Stimulated activated CD4-positive, alpha-beta T cell treated with anti-CD3 and anti-CD28 coated beads, Interleukin-4, amount 100 ng/mL, for 4 hours (primary cell): ENCODE data around the gene TGFB3.

ENCODE experiments used
- DNase-seq, 2 experiments: peaks; one replicate each; pipeline ENCODE4 v3.0.0-alpha.2; 2020

Gene TGFB3

GRCh38 chr14:75985618-75986438 lies 4.0 kb upstream of the TGFB3 start, which contains the start of gene IFT43:
Gene IFT43 (plus strand): TSS chr14:75985763. CDS start chr14:75985787, 24 bp downstream.
- DNase-seq: peak; percentile 86 to 89

DNA sequence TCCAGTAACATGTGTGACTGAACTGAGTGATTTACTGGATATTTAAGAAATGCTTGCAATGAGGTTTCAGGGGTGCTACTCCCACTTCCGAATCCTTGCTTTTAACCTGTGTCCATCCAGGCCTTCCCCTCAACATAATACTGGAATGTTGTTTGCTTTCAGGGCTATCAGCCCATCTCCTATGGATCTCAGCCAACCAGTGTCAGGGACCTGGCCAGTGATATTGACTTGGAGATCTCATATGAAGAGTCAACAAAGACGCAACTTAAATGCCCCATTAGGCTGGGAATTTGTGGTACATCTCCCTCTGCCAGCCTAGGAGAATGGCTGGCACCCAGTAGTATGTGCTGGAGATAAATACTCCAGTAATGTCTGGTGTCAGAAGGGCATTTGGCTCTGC lies 2.9 kb upstream of the TGFB3 start:
- DNase-seq: no peak

DNA sequence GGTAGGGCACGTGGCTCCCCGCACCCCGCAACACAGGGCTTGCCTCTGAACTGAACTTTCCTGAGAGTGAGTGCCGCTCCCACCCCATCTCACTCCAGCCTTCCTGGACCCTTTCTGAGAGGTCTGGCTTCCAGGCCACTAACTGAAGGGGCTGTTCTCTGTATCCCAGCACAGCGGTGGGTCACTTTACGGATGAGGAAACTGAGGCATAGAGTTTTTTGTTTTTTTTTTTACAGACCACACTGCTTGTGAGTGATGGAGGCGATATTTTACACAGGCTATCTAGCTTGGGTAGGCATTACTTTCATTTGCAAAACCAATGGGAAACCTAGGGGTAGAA lies 1.2 kb upstream of the TGFB3 start:
- no peak for DNase-seq

DNA sequence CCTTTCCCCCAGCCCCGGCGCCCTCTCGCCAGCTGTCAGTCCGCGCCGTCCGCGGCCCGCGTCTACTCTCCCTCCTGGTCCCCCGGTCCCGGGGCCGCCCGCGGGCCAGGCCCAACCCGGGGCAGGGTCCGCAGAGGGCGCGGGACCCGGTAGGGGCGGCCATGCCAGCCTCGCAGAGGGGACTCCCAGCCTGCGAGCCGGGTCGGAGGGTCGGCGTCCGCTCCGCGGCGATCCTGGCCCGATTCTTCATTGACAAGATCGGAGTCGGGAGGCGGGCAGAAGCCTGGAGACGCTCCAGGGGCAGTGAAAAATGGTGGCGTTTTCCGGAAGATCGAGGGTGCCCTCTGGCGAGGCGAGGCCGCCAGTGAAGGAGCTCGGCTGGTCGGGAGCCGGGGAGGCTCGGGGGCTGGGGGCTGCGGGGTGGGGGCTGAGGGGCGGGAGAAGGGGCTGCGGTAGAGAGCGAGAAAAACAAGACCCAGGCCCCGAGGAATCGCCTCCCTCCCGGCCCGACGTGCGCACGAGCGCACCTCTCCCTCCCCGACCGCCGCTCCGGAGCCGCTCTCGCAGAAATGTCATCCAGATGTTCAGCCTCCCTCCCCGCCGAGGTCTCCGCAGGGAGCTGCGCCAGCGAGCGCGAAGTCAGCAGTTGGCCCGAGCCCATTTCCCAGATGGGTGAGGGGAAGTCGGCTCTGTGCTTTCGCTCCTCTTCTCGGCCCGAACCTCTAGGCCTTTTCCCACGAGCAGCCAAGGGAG lies 647 bp upstream of the TGFB3 start:
- peak; percentile 68 to 70 for DNase-seq

DNA sequence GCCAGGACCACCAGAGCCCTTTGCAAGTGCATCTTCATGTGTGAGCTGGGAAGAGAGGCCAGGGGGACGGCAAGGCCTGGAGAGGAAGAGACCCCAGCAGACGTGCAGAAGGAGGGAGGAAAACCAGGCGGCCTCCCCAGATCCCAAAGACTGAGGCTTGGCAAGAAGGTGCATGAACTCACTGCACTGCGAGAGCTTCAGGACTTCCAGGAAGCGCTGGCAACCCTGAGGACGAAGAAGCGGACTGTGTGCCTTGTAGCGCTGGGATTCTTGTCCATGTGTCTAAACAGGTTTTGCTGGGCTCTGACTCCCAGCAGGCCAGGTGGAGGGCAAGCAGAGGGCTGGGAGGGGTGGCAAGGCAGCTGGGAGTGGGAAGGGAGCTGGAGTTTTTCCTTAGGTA lies 939 bp downstream of the TGFB3 start:
- no peak for DNase-seq

DNA sequence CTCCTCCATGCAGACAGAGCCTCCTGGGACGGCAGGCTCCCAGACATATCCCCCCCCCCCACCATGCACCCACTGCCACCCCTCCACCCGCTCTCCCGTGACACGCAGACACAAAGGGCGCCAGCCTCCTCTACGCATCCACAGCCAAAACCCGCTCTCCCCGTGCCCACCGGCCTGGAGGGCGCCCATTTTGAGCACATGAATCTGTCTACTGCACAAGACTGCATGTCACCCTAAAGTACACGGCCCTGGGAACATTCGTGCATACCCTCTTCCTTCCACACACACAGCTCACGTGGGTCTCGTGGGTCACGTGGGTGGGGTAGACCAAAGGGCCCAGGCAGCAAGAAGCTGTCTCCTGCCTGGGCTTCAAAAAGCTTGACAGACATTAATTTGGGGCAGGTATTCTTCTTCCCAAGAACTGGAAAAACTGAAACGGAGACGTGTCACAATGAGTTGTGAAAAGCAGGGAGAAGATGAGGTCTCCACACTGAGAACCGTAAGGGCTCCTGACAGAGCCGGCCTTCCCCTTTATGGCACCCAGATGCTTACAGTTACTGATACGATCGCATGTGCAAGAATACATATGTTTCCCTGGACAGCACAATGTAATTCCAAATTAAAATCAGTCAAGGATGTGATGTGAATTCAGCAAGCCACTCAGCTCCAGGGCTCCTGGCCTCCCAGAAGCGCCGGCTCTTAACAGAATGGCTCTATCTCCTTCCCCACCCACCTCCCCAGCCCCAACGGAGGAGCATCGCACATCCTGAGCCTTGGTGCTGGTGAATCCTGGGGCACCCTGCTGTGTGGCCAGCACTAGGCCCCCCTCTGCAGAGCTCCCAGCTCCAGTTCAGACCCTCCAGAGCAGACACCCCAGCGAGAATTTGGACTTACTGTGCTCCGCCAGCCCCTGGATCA lies 1.9 kb downstream of the TGFB3 start:
- no peak for DNase-seq

DNA sequence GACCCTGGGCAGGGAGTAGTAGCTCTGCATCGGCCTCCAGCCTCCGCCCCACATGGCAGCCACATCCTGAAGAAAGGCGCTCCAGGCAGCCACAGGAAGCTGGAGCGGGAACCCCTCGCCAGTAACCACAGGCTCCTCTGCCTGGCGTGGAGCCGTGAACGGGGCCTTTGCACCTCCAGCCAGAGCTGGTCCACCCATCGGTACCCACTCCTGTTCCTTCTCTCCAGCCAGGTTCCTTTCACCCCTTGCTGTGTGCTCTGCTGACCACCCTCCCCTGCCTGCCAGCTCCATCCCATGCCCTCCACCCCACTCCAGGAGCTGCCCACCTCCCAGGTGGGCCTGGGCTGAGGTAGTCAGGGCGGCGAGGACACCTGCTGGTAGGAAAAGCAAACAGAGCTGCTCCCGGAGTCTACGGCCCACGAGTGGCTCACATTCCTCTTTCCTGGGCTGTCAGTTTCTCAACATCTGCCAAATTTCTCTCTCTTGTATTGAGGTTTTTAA lies 2.7 kb downstream of the TGFB3 start:
- peak in 1 of 2 experiments; percentile 17 for DNase-seq

DNA sequence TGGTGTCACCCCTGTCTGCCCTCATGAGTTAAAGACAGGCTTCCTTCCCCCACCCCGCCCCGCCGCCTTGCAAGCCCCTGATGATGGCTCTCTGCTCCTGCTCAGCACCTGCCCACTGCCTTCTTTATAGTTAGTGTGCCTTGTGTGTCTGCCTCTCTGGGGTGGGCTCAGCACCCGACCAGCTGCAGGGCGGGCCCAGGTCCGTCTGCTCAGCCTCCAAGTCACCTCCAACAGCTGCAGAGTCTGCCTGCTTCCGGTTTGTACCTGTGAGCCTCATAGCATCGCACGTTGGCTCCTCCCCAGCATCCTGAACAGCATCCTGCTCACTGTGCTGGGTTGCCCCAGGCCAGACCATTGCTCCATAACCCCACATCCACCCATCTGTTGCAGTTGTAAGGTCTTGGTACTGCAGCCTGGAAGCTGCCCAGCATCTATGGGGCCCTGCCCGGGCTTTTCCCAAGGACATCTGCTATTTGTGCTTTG lies 3.5 kb downstream of the TGFB3 start:
- DNase-seq: no peak

GRCh38 chr14:75977582-75977943 lies 4.2 kb downstream of the TGFB3 start:
- no peak for DNase-seq

DNA sequence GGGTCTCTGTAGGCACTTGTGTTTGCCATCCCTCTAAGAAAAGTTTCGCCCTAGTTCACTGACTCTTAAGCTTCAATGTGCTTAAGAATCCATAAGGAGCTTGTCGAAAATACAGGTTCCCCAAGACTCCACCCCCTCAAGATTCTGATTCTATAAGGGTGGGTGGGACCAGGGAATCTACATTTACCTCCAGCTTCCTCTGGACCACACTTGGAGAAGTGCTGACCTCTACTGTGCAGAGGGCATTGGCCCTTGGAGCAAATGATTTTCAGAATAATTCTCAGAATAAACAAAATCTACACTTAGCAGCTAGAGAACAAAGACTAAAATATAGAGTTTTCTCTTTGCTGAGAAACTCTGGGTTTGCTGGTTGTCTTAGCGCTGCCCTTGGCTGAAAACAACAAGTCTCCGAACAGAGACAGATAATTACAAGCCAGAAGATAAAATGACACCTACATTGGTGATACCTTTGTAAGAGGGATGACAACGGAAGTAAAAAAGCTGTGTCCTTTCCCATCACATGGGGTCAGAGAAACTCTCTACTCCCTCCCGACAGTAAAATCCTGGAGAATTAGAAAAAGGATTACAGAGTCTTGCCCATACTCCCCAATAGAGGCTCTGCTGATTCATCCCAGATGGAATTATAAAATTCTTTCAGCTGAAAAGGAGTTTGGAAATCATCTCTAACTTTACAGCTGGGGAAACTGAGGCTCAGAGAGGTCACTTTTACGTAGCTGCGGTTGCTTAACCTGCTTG lies 4.8 kb downstream of the TGFB3 start:
- DNase-seq: no peak

DNA sequence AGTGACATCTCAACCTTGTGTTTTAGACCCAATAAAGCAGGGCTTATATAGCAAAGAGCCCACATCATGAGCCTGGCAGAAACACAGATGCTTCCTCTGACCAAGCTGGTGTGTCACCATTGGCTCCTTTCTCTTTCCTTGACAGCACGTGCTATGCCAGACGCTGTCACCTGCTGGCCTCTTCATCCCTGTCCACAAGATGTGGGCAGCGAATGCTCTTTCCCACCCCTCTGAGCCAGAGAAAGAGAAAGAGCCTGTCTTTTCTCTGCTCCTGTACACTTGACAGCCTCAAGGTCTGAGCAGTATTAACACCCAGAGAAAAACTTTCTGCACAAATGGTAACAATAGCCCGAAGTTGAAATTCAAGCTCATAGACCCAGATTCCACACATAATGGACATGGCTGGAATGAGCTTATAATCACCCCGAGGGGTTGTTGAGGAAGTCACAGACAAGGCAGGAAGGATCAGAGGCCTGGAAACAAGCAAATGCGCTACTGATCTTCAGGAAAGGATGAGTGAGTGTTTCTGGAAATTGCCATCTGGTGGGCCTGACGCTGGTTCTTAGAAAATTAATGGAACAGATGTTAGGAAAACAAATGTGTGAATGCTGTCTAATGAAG lies 8.9 kb downstream of the TGFB3 start:
- no peak for DNase-seq

DNA sequence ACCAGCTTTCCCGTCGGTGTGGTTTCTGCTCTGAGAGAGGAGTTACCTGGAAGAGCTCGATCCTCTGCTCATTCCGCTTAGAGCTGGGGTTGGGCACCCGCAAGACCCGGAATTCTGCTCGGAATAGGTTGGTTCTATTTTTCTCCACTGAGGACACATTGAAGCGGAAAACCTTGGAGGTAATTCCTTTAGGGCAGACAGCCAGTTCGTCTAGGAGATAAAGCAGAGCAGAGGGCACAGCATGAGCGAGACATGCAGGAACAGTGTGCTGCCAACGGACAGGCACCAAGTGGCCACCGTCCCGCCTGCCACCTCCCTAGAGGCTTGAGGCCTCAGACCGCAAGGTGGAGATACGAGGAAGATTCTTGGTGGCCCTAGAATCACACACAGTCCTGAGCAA lies 10.3 kb downstream of the TGFB3 start:
- no peak for DNase-seq

- no peak for DNase-seq
Measured at GRCh38 chr14:75970989-75971388, 10.8 kb downstream of the TGFB3 start.

DNA sequence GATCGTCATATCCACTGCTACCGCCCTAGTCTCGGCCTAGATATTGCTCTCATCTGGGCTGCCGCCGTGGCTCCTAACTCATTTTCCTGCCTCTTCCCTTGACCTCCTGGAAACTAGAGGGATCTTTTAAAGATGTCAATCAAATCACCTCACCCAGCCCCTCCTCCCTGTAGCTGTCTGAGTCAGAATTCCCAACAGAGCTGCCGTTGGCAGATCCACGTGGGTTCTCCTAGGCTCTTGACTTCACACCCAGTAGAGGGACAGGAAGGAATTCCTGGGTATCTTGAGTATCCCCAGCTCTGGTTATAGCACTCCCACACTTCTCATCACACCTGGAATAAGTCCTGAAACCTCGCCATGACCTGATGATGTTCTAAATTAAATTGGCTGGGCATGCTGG lies 11.9 kb downstream of the TGFB3 start:
- DNase-seq: no peak

GRCh38 chr14:75969126-75969525 lies 12.7 kb downstream of the TGFB3 start:
- no peak for DNase-seq

DNA sequence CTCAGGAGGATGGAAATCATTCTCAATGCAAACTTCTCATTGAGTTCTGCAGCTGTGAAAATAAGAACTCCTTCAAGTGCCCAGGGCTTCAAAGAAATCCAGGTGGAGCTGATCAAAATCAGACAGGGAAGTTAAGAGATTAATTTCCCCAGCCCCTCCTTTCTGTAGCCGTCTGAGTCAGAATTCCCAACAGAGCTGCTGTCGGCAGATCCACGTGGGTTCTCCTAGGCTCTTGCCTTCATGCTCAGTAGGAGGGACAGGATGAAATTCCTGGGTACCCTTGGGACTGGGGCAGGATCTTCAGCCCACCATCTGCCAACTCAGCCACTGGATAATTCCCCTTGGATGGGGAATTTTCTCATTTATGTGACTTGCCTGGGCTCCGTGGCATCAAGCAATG lies 13.3 kb downstream of the TGFB3 start:
- DNase-seq: no peak

DNA sequence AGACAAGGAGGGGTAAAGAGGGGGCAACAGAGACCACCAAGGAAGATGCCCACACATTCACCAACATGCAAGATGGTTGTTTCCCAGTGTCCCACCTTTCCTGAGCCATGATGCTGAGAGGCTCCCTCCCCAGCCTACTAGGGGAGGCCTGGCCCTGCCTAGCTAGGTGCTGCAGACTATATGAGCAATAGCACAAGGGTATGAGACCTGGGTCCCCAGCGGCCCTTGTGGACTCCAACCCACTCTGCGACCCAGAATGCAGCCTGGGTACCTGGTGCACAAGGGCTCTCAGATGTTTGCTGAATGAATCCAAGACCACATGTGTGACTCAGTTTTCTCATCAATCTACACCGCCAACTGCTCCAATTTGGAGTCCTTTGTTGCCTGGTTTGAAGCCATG lies 13.9 kb downstream of the TGFB3 start:
- DNase-seq: no peak

- no peak for DNase-seq
Measured at GRCh38 chr14:75961662-75962061, 20.1 kb downstream of the TGFB3 start.

DNA sequence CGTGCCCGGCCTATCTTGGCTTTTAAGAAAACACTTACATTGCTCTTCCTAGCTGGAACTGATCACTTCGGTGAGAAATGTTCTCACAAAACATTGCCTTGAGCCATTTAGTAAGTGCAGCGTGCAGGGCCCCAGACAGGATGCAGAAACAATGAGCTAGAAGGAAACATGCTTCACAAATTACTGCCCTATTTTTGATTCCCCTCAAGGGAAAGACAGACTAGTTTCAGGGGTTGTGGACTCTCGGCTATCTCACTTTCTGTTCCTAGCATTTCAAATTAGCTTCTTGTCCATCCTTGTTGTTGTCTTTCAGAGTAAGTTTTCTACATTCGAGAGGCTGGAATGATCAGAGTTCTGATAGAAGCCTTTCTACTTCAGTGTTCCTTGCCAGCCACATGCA lies 21.6 kb downstream of the TGFB3 start:
- DNase-seq: no peak

DNA sequence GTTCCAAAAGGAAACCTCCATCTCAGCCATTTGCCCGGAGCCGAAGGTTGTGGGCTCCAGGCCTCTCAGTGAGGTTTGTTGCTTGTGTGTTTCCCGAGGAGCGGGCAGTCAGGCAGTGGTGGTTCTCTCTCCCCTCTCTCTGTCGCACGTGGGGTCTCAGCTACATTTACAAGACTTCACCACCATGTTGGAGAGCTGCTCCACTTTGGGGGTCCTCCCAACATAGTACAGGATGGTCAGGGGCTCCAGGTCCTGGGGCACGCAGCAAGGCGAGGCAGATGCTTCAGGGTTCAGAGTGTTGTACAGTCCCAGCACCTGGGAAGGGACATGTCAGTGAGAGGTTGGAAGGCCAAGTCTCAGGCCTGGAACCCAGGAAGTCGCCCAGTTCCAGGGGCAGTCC lies 22.8 kb downstream of the TGFB3 start:
- no peak for DNase-seq

DNA sequence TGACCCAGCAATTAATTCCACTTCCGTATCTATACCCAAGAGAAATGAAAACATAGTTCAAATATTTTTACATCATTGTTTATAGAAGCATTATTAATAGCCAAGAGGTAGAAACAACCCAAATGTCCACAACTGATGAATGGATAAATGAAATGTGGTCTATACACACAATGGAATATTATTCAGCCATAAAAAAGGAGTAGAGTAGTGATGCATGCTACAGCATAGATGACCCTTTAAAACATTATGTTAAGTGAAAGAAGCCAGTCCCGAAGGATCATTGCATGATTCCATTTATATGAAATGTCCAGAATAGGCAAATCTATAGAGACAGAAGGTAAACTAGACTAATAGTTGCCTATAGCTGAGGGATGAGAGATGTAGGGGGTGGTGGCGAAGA lies 29.3 kb downstream of the TGFB3 start:
- DNase-seq: no peak

DNA sequence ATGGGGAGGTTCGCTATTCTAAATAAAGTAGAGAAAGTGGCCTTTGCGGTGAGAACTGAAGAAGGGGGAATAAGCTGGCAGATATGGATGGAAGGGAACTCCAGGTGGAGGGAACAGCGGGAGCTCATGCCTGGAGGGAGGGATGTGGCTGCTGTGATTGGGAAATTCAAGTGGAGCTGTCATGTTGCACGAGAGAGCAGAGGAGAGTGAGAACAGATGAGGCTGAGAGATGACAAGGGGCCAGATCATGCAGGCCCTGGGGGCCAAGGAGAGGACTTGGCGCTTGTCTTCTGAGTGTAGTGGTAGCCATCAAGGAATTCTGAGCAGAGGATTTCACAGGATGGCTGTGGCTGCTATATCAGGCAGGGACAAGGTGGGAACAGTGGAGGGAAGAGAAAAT lies 35.0 kb downstream of the TGFB3 start:
- no peak for DNase-seq
